Astrocyte of the spinal cord (primary cell): ENCODE results near the gene ELMOD1.
"Not testable (repeated sequence)": the region's sequence is repeated elsewhere in the genome, so short reads cannot be mapped to it uniquely, and the experiment has no call there.

ENCODE experiments used
- DNase-seq: peaks from one replicate; pipeline ENCODE4 v3.0.0; 2011; ENCODE audit warnings: low read depth, low spot score
- H3K4me3 ChIP-seq: 2 replicates; pipeline ENCODE4 v1.5.1; 2011; ENCODE audit warnings: low read depth, mild to moderate bottlenecking, low read length, moderate library complexity
- in situ Hi-C: cut with HindIII; loops from 2 replicates; pipeline ENCODE4 v1.10.0; 2017; ENCODE audit warnings: low sequenced_read_pairs
- TF ChIP-seq, protein P1 (sequence below): IDR thresholded peaks from 2 replicates; pipeline ENCODE4 v1.5.1; 2012; ENCODE audit warnings: low read depth, mild to moderate bottlenecking, low read length, inconsistent platforms

ELMOD1 gene

DNA sequence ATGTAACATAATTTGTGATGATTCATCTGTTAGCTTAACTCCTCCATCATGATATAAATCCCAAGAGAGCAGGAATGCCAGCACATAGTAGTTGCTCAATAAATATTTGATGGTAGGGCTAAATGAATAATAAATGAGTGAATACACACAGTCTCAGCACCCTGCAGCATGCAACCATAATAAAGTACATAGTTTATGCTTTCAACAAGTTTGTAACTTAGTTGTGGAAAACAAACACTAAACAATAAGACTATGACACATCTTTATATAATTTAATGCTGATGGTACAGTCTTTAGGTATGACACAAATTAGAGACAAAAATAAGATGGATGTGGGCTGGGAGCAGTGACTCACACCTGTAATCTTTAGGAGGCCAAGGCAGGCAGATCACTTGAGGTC lies 29.3 kb upstream of the ELMOD1 start:
- TF ChIP-seq, protein P1, sequence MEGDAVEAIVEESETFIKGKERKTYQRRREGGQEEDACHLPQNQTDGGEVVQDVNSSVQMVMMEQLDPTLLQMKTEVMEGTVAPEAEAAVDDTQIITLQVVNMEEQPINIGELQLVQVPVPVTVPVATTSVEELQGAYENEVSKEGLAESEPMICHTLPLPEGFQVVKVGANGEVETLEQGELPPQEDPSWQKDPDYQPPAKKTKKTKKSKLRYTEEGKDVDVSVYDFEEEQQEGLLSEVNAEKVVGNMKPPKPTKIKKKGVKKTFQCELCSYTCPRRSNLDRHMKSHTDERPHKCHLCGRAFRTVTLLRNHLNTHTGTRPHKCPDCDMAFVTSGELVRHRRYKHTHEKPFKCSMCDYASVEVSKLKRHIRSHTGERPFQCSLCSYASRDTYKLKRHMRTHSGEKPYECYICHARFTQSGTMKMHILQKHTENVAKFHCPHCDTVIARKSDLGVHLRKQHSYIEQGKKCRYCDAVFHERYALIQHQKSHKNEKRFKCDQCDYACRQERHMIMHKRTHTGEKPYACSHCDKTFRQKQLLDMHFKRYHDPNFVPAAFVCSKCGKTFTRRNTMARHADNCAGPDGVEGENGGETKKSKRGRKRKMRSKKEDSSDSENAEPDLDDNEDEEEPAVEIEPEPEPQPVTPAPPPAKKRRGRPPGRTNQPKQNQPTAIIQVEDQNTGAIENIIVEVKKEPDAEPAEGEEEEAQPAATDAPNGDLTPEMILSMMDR, result no peak
- no peak overlapping the region for H3K4me3 ChIP-seq
- in situ Hi-C loops, result no loop called here
- peak; percentile 9 for DNase-seq

DNA sequence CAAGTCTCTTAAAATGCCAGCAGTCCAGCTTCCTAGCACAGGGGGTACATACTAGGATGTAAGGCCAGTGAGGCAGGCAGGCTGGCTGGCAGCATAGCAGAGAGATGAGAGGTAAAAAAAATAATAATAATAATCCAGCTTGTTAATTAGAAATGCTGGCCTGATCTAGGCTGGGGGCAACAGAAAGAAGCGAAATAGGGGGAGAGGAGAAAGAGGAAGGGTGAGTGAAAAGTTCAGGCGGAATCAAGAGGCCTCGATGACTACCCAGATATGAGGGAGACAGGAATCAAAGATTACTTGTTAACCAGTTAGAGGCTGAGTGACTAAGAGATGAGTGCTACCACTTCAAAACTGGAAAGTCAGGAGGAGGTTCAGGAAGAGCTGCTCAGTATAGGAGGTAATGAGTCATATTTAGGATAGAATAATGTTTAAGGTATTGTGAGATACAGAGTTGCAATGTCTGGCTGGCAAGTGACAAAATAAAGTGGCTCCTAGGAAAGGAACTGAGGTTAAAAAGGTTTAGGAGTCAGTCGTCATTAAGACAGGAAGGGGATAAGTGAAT lies 28.2 kb upstream of the ELMOD1 start:
- H3K4me3 ChIP-seq, result no peak overlapping the region
- in situ Hi-C loops, result no loop called here
- peak; percentile 79 for DNase-seq
- TF ChIP-seq, protein P1, result no peak

DNA sequence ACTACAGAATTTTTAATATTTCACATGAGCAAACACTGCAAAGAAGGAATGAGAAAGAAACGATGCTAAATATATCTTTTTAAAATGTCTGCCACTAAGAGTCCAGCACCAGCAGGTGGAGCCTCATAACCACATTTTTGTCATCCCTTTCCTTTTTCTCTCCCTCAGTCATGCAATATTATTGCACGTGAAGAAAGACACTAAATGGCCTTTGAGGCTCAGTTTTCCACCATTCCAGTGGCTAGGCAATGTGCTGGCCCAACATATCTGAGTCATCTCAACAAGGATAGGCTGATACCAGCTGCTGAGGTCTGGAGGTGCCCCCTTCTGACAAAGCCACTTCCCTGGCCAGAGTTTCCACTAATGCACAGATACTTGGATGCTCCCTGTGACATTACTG lies 27.2 kb upstream of the ELMOD1 start:
- TF ChIP-seq, protein P1, result peak; percentile 71
- peak; percentile 57 for DNase-seq
- in situ Hi-C loops, result no loop called here
- H3K4me3 ChIP-seq, result no peak overlapping the region

DNA sequence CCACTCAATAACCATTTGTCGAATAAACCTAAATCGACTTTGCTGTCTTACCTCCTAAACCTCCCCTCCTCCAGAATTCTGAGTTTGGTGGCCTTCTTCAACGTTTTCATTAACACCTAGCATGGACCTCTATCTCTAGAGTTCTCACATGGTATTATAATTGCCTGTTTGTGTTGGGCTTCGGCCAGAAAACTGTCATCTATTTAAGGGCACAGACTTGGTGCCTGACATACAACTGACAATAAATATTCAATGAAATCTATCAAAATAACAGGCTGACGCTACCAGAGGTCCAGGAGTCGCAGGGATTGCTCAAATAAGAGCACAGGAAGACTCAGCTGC lies 26.1 kb upstream of the ELMOD1 start:
- no peak for DNase-seq
- in situ Hi-C loops, result no loop called here

DNA sequence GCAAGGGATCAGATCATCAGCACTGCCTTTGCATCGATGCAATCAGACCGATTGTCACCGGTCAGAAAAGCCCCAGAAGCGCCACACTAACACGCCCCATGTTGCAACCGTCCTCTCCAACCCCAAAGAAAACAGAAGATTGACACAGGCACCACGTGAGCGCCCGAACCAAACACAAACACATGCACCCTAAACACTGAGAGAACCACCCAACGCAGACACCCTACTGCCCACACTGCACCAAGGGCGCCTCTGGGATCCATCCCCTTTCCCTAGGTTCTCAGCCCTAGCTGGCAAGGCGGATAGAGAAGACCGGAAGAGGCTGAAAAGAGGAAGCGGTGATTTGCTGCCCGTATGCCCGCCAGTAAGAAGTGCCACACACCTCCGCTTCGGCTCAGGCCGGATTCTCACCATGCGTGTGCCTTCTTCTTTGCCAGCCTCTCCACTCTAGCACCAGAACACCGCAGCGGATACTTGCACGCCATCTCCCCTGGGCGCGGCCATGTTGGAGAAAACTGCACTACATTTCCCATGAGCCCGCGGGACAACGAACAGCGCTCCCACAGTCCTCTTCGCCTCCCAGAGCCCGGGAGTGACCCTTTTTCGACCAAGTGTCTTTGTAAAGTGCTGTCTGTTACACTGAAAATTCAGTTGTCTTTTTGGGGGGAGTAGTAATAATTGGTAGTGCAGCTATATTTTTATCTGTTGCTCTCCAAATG lies 25.6 kb upstream of the ELMOD1 start, which contains the start of gene ALKBH8:
Gene ALKBH8 (minus strand): TSS at position 517 of the 719 bp plus-strand sequence. CDS start 4,842 bp downstream, outside the sequence.
- H3K4me3 ChIP-seq, result peak within 1 kb of the TSS; percentile 99
- peak; percentile 62 for DNase-seq
- TF ChIP-seq, protein P1, result no peak
- in situ Hi-C loops, result no loop called here

More for the DNA sequence above, 26.1 kb upstream of the ELMOD1 start:
- TF ChIP-seq, protein P1, result no peak
- H3K4me3 ChIP-seq, result peak overlapping the region; percentile 99

DNA sequence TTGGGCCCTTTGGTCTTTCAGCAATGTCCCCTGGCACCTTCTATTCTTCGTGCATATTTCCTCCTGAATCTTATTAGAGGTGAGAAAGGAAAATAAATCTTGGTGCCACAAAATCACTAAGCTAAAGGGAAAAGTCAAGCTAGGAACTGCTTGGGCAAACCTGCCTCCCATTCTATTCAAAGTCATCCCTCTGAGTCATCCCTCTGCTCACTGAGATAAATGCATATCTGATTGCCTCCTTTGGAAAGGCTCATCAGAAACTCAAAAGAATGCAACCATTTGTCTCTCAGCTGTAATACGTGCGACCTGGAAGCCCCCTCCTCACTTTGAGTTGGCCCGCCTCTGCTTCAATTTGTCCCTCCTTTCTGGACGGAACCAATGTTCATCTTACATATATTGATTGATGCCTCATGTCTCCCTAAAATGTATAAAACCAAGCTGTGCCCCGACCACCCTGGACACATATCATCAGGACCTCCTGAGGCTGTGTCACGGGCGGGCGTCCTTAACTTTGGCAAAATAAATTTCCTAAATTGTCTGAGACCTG lies 24.9 kb upstream of the ELMOD1 start:
- peak overlapping the region; percentile 99 for H3K4me3 ChIP-seq
- DNase-seq, in situ Hi-C loops: not testable (repeated sequence)

DNA sequence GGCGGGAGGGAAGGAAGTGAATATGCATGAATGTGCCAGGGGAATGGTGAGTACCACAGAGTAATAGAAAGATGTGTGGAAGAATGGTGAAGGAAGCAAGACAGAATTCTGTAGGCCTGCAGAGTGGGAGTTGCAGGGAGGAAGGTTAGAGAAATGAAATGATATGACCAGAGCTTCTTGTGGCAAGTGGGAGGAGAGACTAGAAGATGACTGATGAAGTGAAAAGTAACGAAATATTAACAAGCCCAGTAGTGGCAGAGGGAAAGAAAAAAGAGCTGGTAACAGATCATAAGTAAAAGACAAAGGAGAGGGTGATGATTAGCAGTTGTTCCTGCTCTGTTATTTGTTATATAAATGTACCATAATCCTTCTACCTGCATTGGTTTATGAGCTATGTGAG lies 24.4 kb upstream of the ELMOD1 start:
- no peak overlapping the region for H3K4me3 ChIP-seq
- in situ Hi-C loops, result no loop called here
- DNase-seq, result no peak
- TF ChIP-seq, protein P1, result no peak
